HG02943 (cell line): ENCODE data around the gene FRMD1.

Experiments used
- ATAC-seq: cut with Tn5 transposase; IDR thresholded peaks from one replicate; pipeline ENCODE4 v1.9.1; 2021; ENCODE audit warnings: mild to moderate bottlenecking, low read depth, moderate library complexity; ENCODE audit not compliant: unreplicated experiment

FRMD1 gene

DNA sequence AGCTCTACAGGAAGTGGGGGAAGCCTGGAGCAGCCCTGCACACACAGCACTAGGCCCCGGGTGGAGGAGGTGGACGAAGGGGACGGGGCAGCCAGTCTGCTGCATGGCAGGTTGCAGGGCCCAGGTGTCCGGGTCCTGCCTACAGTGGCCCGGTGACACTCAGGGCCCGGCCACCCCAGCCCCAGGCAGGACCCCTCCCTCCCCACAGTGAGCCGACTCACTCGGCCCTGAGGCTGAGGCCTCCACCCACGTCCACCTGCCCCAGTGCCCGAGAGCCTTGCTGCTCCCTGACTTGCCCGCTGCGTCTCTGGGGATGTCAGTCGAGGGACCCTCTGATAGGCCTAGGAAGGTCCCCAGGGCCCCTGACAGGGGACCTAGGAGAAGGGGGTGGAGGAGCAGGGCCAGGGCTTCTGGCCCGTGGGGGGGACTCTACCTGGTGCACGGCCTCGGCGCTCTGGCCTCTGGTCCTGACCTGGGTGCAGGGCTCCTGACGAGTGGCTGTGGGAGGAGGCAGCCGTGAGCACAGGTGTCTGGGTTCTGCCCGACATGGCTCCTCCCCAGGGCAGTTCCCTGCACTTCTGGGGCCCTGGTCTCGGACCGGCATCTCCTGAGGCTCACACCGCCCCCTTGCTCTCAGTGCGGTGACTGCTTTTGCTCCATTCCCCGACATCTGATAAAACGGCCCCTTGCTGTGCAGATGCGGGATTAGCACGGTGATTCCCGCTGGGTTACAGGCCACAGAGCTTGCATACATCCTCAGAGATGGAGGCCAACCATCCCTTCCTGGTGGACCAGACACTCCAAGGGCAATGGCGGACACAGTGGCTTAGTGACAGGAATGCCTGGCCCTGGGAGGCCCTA lies 20.1 kb downstream of the FRMD1 start:
- no peak for ATAC-seq

DNA sequence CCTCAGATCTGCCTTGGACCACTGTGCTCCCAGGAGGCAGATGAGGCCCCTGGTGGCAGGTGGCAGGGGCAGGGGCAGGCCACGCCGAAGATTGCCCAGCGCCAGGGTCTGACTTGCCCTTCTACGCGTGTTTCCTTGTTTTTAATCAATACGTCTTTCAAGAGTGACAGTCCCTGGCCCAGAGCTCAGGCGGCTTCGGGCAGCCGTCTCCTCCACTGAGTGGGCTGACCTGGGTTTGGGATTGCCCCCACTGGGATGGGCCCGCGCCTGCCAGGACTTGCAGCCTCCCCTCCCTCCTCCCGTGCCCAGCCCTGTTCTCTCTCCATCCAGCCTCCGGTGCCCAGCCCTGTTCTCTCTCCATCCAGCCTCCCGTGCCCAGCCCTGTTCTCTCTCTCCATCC lies 21.2 kb downstream of the FRMD1 start:
- no peak for ATAC-seq

DNA sequence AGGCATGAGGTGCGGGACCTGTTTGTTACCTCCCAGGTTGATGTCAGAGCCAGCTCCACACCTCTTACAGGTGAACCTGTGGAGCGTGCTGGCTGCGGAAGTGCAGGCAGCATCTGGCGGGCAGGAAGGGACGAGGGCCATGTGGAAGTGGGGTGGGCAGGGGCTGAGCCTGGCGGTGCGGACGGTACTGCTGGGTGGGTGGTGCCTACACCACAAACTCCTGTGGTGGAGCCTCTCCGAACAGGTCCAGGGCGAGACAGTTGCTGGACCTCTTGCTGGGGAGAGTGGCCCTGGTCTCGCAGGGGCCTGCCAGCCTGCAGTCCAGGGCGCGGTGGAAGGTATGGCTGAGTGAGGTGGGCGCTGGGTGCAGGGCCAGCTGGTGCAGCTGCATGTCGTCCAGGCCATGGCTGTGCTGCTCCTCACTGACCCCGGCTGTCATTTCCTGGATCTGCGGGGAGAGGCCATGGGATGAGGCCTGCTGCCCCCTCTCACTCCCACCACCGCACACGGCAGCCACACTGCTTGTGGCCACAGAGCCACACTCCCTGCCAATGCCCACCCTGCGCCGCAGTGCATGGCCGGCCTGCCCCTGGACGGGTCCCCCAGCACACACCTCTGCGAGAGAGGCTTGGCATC lies 22.0 kb downstream of the FRMD1 start:
- no peak for ATAC-seq

DNA sequence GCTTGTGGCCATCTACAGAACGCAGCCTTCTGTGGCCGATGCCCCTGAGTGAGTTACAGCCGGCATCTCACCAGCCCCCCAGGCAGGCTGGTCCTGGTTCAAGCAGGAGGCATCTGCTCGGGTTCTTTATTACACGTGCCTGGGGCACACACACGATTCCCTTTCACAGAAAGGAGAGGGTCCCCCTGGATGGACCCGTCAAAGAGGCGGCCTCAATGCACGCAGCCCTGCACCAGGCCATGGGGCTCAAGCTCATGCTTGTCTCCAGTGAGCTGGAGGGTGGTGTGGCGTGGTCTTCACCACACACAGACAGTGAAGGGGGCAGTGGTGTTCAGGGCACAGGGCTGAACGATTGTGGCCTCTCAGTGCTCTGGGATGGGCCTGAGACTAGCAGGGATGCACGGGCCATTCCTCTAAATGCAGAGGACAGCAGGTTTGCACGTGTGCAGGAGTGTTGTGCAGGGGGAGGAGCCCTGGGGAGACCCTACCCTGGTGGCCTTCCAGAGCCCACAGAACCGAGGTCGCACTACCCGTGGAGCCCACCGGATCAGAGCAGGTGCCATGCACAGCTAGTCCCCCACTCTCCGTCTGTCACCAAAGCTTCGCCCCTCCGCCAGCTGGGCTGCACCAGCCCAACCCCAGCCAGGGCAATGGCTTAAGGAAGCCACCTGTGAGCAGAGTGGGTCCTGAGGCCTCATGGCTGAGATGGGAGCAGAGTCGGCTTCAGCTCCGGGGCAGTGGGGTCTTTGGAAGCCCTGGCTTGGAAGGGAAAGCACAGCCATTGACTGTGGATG lies 23.1 kb downstream of the FRMD1 start:
- no peak for ATAC-seq

DNA sequence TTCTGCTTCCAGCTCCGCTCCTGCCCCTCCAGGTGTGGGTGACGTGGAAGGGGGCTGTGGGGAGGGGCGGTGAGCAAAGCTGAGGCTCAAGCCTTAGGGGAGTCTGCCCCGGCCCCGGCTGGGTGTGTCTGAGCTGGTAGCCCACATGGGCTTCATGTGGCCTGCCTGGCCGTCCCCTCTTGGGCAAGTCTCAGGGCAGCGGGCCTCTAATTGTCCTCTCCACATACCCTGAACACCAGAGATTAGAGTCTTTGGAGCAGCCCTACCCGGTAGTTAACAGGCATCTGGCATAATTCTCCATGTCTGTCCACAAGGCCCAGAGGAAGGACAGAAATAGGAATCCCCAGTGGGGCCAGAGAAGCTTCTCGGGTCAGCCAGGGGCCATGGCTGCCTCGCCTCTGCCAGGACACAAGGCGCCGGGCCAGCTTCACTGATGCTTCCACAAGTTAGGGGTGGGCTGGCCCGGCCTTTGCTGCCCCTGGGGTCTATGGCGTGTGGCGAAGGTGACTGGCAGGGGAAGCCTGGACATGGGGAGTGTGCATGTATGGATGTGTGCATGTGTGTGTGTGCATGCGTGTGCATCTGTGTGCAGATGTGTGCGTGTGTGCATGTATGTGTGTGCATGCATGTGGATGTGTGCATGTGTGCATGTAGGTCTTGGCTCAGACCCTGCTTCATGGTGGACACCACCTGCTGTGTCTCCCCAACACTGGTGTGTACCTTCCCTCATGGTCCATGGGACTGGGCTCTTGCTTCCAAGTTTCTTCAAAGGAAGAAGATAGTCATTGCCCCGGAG lies 24.0 kb downstream of the FRMD1 start:
- no peak for ATAC-seq

DNA sequence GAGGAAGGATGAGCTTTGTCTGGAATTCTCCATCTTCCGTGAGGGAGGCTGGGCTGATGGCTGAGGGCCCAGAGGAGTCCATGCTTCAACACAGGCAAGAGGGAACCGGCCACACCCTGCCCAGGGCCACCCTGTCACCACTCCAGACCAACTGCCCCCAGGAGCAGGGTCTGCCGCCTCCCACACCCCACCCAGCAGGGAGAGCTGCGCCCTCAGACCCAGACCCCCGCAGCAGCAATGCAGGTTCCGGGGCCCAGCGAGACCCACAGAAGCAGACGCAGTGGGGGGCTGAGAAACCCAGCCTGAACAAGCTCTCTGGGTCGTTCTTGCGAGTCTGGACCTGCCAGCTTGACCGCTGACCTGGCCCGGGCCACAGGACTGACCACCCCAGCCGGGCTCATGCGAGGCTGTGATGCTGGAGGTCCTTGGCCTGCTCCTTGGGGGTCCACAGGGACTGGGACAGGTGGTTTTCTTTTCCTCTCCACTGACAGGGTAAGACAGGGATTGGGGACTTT lies 25.0 kb downstream of the FRMD1 start:
- ATAC-seq = no peak

DNA sequence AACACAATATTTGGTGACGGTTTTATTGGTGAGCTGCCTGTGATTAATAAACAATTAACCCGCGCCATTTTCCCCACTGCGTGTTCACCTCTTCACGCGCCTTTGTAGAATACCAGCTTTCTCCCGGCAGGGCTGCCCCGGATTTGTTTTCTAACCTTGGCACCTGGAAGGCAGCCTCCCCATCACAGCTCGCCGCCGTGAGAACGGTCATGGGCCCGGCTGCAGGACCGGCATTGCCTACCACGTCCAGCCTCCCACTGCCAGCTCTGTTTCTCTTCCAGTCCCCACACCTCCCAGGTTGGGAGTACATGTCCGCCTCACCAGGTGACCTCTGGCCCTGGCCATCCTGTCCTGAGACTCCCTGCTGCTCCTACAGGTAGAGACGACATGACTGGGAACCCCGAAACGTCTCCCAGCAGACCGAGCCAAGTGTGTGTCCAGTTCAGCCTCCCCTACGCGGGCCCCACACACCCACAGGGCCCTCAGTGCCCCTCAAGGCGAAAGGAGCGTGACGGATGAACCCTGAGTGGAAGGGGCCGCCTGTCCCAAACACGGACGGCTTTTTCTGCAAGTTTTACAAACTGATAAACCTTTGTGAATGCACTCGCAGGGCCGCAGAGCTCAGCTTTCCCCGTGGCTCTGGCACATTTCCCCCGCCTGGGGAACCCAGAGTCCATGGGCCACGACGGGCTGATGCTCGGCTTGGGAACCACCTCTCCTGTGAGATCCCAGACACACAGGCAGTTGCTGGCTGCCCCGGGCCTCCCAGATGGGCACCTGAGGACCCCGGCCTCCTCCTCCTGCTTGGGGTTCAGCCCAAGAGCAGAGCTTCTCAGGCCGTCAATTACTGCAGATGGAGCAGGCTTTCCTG lies 25.7 kb downstream of the FRMD1 start:
- ATAC-seq = no peak

DNA sequence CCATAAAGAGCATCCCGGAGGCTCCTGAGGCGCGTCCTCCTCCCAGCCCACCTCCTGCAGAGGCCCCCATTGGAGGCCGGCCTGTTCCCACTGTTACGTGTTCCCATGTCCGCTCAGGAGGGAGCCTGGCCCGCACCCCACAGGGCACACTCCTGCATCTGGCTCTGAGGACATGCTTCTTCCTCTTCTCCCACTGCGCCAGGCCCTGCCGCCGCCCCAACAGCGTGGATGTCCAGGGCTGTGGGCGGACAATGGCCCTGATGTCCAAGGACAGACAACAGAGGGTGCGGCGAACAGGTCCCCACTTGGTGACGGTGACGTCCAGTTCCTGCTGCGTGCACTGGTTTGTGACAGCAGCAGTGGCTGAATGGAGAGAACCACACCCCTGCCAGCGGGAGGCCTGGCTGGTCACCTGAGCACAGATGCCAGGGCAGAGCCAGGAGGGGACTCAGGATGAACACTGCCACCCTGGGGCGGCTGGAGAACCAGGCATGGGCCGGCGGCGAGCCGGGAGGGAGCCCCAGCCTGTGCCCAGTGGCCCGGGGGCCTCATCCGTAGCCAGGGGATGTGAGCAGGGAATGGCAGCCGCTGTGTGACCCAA lies 26.6 kb downstream of the FRMD1 start:
- ATAC-seq = no peak

DNA sequence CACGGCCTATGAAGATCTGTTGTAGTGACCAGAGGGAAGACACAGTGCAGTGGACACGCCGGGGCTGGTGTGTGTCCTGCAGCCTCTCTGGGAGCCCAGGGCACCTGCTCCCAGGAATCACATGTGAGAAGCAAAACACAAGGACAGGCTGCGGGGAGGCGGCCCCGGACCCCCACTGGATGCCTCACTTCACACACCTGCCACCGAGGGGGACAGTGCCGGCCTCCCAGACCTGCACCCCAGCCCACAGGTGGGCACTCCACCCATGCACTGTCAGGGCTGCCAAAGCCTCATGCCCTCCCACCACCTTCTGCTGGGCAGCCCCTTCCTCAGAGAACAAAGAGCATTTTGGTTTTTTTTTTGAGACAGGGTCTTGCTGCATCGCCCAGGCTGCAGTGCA lies 27.4 kb downstream of the FRMD1 start:
- ATAC-seq = no peak

DNA sequence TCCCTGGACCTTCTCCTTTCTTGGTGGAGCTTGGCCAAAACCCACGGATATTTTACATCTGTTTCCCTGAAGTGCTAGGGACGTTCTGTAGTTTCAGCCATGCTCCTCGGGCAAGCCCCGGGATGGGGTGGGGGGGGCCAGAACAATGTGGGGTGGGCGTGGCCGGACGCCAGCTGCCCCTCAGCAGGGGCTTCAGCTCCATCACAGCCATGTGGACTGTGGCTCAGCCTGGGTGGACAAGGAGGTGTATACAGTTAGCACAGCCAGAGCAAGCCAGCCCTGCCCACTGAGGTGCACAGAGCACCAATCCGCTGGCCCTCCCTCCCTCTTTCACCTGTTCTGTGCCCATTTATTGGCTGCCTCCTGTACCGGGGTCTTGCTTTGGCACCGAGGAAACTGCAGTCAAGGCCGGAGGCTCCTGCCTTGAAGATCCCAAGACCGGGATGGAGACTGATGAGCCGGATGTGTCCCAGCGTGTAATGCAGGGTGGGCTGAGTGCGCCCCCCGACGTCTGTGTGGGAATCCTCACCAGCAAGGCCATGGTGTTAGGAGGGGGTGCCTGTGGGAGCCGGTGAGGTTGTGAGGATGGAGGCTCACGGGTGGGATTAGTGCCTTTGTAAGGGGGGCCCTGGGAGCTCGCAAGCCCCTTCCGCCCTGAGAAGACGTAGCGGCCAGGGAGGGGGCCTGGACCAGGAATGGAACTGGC lies 28.0 kb downstream of the FRMD1 start:
- ATAC-seq = no peak

DNA sequence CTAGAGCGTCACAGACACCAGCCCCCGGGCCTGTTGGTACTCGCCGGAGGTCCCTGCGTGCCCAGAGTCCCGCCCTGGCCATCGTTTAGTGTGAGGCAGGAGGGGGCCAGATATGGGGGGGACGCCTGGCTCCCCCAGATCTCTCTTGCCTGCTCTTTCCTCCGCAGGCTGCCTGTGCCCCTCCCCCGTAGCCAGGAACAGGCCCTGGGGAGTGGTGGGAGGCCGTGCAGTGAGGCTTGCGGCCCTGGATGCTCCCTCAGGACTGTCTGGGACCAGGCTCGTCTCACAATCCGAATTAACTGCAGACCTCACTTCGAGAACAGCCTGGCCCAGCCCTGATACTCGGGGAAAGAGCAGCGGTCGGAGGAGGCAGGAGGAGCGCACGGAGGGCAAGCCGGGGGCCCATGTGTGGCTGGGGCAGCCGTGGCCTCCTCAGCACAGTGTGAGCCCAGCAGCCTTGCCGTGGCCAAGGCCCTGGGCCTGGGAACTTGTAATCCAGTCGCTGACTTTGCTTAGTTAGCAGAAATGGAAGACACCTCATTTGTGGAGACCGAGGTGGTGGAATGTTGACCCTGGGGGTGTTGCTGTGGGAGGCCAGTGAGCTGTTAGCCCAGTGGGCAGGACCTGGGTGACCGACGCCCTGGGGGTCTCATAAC lies 28.7 kb downstream of the FRMD1 start:
- no peak for ATAC-seq

DNA sequence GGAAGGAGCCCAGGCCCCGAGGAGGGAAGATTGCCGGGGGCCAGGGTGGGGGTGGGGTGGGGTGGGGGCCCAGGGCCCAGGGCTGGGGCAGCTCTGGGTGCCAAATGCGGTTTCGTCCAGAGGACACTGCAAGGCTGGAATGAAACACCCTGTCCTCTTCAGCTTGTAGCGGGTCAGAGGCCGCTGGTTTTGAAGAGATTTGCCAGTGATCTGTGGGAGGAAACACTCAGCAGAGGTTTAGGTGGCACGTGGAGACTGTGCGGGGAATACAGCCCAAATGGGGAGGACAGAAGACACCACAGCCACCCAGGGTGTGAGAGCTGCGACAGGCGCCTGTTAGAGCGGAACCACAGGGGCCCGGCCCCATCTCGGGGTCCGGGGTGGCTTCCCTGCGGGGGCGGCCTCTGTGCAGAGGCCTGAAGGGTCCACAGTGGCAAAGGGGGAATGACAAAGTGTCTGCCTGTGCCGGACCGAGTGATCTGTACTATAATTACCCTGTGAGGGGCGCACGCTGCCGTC lies 29.2 kb downstream of the FRMD1 start:
- ATAC-seq = no peak

DNA sequence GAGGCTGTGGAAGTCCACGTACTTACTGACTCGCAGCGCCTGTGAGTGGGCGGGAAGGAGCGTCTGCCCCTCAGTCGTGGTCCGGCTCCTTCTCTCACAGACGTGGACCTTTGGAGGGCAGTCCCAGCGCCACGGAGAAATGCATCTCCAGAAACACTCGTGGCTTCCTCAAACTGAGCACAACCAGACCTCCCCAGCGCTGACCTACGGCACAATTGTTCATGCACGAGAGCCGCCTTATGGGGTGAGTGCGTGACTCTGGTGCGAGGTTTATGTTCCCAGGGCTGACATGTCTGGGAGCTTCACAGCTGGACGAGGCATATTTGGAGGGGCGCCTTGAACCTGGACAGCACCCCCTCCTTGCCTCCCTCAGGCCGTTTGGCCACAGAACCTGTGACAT lies 29.7 kb downstream of the FRMD1 start:
- ATAC-seq = no peak

DNA sequence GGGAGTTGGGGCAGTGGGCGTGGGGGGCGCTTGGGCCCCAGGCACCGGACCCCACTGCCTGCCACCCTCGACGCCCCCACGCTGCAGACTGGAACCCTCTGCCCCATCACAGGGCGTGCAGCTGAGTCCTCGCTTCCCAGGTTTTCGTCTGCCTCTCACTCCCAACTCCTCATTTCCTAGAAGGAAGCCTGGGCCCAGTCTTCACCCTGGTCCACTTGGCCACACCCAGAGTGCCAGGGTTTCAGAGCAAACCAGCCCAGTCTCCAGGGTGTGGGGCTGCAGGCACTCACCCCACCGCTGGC lies 30.3 kb downstream of the FRMD1 start:
- ATAC-seq = no peak

DNA sequence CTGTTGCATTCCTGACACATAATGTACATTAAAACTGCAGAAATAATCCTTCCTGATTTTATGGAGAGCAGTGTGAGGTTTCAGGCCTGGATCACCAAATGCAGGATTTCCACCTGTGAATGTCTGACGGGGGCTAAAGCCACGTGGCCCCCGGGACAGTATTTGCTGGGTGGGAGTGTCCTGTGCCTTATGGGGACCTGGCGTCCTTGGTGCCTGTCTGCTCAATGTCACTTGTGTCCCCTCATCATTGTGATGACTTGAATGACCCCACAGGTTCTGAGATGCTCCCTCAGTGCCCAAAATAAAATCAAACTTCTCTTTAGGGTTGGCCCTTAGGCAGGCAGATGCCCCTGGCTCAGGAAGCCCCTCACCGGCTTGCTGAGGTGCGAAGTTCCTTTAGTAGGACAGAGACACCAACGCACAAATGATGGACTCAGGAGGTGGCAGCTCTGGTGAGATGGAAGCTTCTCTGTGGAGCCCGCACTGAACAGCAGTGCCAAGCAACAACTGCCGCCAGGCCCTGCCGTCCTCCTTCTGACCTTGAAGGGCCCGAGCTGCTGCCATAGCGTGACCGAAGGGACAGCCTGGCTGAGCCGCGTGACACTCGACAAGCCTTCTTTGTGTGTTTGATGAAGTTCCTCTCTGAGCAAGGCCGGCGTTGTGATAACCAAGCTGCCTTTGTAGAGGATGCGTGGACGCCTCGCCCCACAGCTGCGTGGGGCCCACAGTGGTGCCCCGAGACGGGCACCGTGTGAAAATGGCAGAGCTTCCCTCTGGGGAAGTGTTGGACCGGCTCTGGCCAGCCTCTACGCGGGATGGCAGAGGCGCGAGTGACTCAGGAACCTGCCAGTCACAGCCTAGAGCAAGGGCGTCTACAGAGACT lies 30.9 kb downstream of the FRMD1 start:
- ATAC-seq = no peak

DNA sequence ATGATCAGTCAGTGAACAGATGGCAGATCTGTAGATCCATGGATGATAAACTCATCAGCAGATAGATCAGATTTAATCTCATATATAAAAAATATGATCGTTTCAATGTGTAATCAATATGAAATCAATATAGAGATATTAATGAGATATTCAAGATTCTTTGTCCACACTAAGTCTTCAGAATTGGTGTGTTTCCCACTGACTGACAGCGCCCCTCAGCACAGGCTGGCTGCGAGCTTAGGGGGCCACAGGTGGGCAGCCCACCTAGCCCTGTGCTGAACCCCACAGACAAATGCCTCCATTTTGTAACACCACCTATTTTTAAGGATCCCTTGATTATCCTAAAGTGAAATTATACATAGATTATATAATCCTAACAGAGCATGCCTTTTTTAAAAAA lies 32.3 kb downstream of the FRMD1 start:
- no peak for ATAC-seq
